GM18519 (cell line): ENCODE data around the gene ROCK2.
"Not testable (repeated sequence)": the region's sequence is repeated elsewhere in the genome, so short reads cannot be mapped to it uniquely, and the experiment has no call there.

Source experiments
- ATAC-seq: cut with Tn5 transposase; IDR thresholded peaks from one replicate; pipeline ENCODE4 v1.9.1; 2021; ENCODE audit warnings: mild to moderate bottlenecking, moderate library complexity; ENCODE audit not compliant: unreplicated experiment, low FRiP score

Gene ROCK2

GRCh38 chr2:11280713-11281112 lies 63.7 kb downstream of the ROCK2 start:
- ATAC-seq: no peak

GRCh38 chr2:11279398-11279797 lies 65.0 kb downstream of the ROCK2 start:
- ATAC-seq: no peak

DNA sequence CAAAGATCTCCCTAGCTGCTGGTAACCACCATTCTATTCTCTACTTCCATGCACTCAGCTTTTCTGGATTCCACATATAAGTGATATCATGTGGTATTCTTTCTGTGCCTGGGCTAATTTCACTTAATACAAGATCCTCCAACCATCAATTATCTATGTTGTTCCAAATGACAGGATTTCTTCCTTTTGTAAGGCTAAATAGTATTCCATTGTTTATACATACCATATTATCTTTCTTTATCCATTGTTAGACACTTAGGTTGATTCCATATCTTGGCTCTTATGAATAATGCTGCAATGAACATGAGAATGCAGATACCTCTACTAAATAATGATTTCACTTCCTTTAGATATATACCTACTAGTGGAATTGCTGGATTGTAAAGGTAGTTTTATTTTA lies 66.2 kb downstream of the ROCK2 start:
- no peak for ATAC-seq

- ATAC-seq: no peak
Observed at GRCh38 chr2:11275910-11276309, 68.5 kb downstream of the ROCK2 start.

- no peak for ATAC-seq
Observed at GRCh38 chr2:11270891-11271290, 73.5 kb downstream of the ROCK2 start.

DNA sequence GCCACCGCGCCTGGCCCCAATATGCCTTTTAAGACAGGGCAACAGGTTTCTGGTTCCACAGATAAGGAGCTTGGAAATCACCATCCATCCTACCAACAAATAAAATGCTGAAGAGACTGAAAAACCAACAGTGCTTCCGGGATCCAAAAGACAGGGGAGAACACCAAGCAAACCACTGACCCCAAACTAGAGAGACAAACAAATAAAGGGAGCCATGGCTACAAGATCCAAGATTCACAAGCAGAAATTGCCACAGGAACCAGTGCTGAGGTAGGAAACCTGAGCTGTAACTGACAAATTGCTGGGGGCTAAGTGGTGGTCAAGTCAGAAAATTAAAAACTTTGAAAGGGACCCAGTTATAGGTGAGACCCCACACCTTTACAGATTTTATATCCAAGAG lies 76.5 kb downstream of the ROCK2 start:
- ATAC-seq: no peak

DNA sequence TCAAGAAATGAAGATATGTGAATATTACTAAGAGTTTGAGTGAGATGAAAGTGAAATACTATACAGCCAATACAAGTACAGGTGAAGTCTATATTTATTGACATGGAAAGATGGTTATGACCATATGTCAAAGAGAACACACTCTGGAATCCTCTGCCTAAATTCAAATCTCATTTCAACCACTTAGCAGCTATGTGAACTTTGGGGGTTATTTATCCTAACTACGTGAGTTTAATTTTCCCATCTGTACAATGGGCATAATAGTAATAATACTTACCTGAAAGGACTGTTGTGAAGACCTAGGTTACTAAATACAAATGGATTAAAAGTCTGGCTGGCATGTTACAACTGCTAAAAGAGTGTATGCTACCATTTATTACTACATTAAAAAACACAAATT lies 79.6 kb downstream of the ROCK2 start:
- ATAC-seq: no peak

DNA sequence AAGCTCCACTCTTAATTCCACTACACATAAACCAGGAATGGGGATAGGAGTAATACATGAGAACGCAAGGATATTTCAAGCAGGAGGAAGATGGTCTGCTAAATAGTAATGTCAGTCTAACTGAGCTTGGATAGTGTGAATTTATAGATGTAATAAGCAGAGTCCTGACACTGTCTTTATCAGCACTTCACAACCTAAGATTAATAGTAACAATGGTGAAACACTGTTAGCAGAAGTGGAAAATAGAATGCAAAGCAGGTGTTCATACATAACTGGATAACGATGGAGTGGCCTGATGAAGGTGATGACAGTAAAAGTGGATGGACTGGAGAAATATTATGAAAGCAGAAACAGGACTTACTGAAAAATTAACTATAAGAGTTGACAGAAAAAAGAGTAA lies 80.4 kb downstream of the ROCK2 start:
- no peak for ATAC-seq

DNA sequence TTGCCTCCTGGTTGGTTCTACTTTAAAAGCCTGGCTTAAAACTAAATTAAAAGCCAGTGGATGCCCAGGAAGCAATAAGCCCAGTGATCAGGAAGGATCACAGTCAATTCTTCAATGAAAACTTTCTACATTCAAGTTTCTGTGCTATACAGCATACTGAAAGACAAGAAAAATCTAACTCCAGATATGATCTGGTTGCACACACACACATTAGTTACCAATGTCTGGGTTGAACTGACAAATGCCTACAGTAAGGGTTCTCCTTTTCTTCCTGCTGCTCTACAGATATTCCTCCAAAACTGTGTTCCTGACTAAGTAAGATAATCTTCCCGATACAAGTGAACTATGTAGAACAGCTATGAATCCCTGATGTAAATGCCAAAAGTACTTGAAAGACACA lies 81.3 kb downstream of the ROCK2 start:
- ATAC-seq: no peak

- not testable (repeated sequence) for ATAC-seq
Observed at GRCh38 chr2:11262438-11262837, 82.0 kb downstream of the ROCK2 start.

GRCh38 chr2:11261564-11261963 lies 82.9 kb downstream of the ROCK2 start:
- not testable (repeated sequence) for ATAC-seq

GRCh38 chr2:11260979-11261378 lies 83.5 kb downstream of the ROCK2 start:
- ATAC-seq: no peak

- ATAC-seq: no peak
Observed at GRCh38 chr2:11257964-11258363, 86.5 kb downstream of the ROCK2 start.

DNA sequence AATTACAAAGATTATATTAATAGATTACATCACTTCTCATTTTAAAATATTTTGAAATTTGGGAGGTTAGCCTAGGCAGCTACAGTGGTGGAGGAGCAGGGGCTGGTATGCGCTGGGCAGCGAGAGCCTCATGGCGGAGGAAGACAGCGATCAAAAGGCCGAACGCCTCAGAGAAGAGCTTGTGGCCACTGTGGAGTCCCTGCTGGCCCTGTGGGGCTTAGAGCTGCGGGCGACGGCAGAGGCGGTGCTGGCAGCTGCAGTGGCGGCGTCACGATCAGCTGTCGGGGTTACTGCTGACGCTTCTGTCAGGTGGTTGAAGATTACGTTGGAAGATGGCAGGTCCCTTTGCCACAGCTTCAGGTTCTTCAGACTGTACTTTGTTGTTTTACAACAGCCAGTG lies 87.4 kb downstream of the ROCK2 start:
- no peak for ATAC-seq

GRCh38 chr2:11256166-11256565 lies 88.3 kb downstream of the ROCK2 start:
- no peak for ATAC-seq

GRCh38 chr2:11254100-11254536 lies 90.3 kb downstream of the ROCK2 start:
- no peak for ATAC-seq

DNA sequence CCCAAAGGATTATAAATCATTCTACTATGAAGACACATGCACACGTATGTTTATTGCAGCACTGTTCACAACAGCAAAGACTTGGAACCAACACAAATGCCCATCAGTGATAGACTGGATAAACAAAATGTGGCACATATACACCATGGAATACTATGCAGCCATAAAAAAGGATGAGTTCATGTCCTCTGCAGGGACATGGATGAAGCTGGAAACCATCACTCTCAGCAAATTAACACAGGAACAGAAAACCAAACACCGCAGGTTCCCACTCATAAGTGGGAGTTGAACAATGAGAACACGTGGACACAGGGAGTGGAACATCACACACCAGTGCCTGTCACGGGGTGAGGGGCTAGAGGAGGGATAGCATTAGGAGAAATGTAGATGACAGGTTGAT lies 92.0 kb downstream of the ROCK2 start:
- not testable (repeated sequence) for ATAC-seq

GRCh38 chr2:11250400-11251196 lies 93.8 kb downstream of the ROCK2 start:
- no peak for ATAC-seq

DNA sequence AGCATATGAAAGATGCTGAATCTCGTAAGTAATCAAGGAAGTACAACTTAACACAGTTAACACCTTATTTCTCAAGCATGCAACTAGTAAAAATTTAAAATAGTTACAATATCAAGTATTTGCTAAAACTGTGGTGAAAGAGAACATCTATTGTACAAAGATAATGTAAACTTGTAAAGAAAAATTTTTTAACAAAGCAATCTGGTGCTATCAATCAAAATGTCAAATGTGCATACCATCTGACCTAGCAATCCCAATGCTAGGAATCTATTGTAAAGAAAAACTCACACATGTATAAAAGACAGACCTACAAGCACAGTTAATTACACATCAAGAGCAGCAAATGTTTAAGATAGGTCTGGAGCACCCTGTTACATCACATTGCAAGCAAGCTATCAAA lies 99.1 kb downstream of the ROCK2 start:
- ATAC-seq: no peak

DNA sequence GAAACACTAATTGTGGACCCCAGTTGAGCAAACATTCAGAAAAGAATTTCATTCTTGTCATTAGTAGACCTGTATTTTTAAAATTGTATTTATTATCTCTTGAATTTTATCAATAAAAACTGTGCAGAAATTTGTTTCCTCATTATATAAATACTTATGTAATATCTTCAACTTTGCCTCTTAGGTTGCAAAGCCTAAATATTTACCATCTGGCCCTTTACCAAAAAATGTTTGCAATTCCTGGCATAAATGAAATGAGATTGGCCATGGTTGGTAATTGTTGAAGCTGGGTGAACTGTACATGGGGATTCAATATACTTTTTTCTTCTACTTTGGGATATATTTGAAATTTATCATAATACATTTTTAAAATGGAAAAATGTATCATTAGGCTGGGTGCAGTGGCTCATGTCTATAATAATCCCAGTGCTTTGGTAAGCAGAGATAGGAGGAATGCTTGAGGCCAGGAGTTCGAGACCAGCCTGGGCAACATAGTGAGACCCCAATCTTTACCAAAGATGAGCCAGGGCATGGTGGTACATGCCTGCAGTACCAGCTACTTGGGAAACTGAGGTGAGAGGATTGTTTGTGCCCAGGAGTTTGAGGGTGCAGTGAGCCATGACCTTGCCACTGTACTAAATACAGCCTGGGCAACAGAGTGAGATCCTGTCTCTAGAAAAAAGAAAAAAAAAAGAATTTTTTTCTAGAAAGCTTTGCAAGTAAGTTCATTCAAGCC lies 100.2 kb downstream of the ROCK2 start:
- ATAC-seq: no peak

DNA sequence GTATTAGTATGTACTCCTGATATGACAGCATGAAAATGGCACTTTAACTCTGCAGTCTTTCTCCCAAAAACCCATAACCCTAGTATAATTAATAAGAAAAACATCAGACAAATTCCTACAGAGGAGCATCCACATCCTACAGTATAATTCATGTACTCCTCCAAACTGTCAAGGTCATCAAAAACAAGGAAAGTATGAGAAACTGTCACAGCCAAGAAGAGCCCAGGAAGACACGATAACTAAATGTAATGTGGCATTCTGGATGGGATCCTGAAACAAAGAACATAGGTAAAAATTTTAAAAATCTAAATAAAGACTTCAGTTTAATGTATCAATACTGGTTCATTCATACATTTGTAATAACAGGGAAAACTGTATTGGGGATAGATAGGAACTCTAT lies 100.9 kb downstream of the ROCK2 start:
- ATAC-seq: no peak
